Lower lobe of right lung (tissue), 2 donors: Measurements from ENCODE around the gene SRCAP. TPM values are rescaled to one million over a fixed set of nuclear protein-coding genes. Genes with fewer than 3 reads are reported as not detected.
A peak's percentile ranks its signal among the peaks of the same experiment; 100 is the strongest.

Source experiments
- ATAC-seq, 2 donors: fragments of 200-7000 bp; cut with Tn5 transposase; one replicate each; pipeline ENCODE4 v1.9.1; 2020 to 2022; ENCODE audit warnings: mild to moderate bottlenecking in 2 of 2, moderate library complexity in 2 of 2
- DNase-seq: peaks from one replicate; pipeline ENCODE4 v3.0.0-alpha.2; 2020
- H3K27ac ChIP-seq: fragments of 200-600 bp; one replicate; pipeline ENCODE4 v1.8.0; 2022
- H3K27me3 ChIP-seq: fragments of 200-600 bp; one replicate; pipeline ENCODE4 v1.8.0; 2022; ENCODE audit warnings: low read depth
- H3K36me3 ChIP-seq: fragments of 200-600 bp; one replicate; pipeline ENCODE4 v1.8.0; 2022; ENCODE audit warnings: mild to moderate bottlenecking
- H3K4me1 ChIP-seq: fragments of 200-600 bp; one replicate; pipeline ENCODE4 v1.8.0; 2022
- H3K4me3 ChIP-seq: fragments of 200-600 bp; one replicate; pipeline ENCODE4 v1.8.0; 2022; ENCODE audit warnings: mild to moderate bottlenecking
- H3K9me3 ChIP-seq: fragments of 200-600 bp; one replicate; pipeline ENCODE4 v1.8.0; 2022
- intact Hi-C: fragments of 100-400 bp; cut with DNase I; formaldehyde crosslinking; loops from one replicate; pipeline ENCODE4 v1.11.0; 2022
- total RNA-seq: library from RNA; stranded (reverse); fragmentation: NEBNext Ultra II Directional; extraction: Animal tissue kit (Norgen Biotek cat#: 25700); gene quantifications from one replicate; pipeline ENCODE4 v1.2.1, GENCODE V29; 2021
- TF ChIP-seq, protein P1 (sequence below): fragments of 200-600 bp; IDR thresholded peaks from one replicate; pipeline ENCODE4 v1.8.0; 2022; ENCODE audit warnings: antibody characterized with exemption, mild to moderate bottlenecking
- donor health status: DM: no; HTN: yes; CAD: no; lungs with severe emphysema.

The SRCAP gene
- total RNA-seq, 1 donor from 2014 or later = 73.8 TPM

GRCh38 chr16:30652005-30652296 is 47.0 kb upstream of the SRCAP start:
- no peaks in the 10 kb centered on the region for H3K27me3 ChIP-seq
- H3K9me3 ChIP-seq = no peaks in the 10 kb centered on the region
- peak overlapping the region; percentile 92 for H3K27ac ChIP-seq
- peaks cover 29% of the 10 kb centered on the region for H3K4me1 ChIP-seq
- TF ChIP-seq, protein P1, sequence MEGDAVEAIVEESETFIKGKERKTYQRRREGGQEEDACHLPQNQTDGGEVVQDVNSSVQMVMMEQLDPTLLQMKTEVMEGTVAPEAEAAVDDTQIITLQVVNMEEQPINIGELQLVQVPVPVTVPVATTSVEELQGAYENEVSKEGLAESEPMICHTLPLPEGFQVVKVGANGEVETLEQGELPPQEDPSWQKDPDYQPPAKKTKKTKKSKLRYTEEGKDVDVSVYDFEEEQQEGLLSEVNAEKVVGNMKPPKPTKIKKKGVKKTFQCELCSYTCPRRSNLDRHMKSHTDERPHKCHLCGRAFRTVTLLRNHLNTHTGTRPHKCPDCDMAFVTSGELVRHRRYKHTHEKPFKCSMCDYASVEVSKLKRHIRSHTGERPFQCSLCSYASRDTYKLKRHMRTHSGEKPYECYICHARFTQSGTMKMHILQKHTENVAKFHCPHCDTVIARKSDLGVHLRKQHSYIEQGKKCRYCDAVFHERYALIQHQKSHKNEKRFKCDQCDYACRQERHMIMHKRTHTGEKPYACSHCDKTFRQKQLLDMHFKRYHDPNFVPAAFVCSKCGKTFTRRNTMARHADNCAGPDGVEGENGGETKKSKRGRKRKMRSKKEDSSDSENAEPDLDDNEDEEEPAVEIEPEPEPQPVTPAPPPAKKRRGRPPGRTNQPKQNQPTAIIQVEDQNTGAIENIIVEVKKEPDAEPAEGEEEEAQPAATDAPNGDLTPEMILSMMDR = no peak
- ATAC-seq = no peak
- H3K4me3 ChIP-seq = peak overlapping the region; percentile 93
- DNase-seq = no peak
- peaks cover 49% of the 10 kb centered on the region for H3K36me3 ChIP-seq
- intact Hi-C loops = no loop called here

- H3K9me3 ChIP-seq = no peaks in the 10 kb centered on the region
- H3K27ac ChIP-seq = no peak overlapping the region
- H3K4me3 ChIP-seq = no peak overlapping the region
- DNase-seq (no peak), ATAC-seq (no peak)
- H3K27me3 ChIP-seq = no peaks in the 10 kb centered on the region
- H3K36me3 ChIP-seq = peaks cover 49% of the 10 kb centered on the region
- intact Hi-C loops = no loop called here
- H3K4me1 ChIP-seq = peaks cover 36% of the 10 kb centered on the region
- TF ChIP-seq, protein P1 = no peak
Observed at GRCh38 chr16:30652718-30653117, 46.3 kb upstream of the SRCAP start.

GRCh38 chr16:30654856-30655255 is 44.1 kb upstream of the SRCAP start:
- no peak overlapping the region for H3K4me3 ChIP-seq
- TF ChIP-seq, protein P1 = no peak
- intact Hi-C loops = no loop called here
- ATAC-seq = no peak
- H3K9me3 ChIP-seq = no peaks in the 10 kb centered on the region
- peaks cover 31% of the 10 kb centered on the region for H3K4me1 ChIP-seq
- H3K36me3 ChIP-seq = peaks cover 49% of the 10 kb centered on the region
- DNase-seq = no peak
- H3K27me3 ChIP-seq = no peaks in the 10 kb centered on the region
- no peak overlapping the region for H3K27ac ChIP-seq

GRCh38 chr16:30655815-30656347 is 43.1 kb upstream of the SRCAP start:
- DNase-seq (no peak), ATAC-seq (no peak)
- peaks cover 39% of the 10 kb centered on the region for H3K4me1 ChIP-seq
- intact Hi-C loops = no loop called here
- H3K27ac ChIP-seq = no peak overlapping the region
- TF ChIP-seq, protein P1 = no peak
- H3K27me3 ChIP-seq = no peaks in the 10 kb centered on the region
- H3K36me3 ChIP-seq = peaks cover 52% of the 10 kb centered on the region
- H3K4me3 ChIP-seq = no peak overlapping the region
- H3K9me3 ChIP-seq = no peaks in the 10 kb centered on the region

DNA sequence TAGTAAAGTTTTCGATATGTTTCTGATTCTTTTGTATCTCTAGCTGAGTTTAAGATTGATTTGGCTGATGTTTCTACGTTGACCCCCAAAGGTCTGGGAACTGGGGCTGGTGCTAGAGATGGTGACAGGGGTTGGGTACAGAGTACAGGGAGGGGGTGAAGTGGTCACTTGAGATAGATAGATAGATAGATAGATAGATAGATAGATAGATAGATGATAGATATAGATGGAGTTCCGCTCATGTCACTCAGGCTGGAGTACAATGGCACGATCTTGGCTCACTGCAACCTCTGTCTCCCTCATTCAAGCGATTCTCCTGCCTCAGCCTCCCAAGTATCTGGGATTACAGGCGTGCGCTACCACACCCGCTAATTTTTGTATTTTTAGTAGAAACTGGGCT is 42.6 kb upstream of the SRCAP start:
- Histone ChIP-seq H3K27me3 (no peaks in the 10 kb centered on the region), H3K4me1 (peaks cover 44% of the 10 kb centered on the region), H3K27ac (no peak overlapping the region), H3K4me3 (no peak overlapping the region), H3K9me3 (no peaks in the 10 kb centered on the region), H3K36me3 (peaks cover 58% of the 10 kb centered on the region)
- TF ChIP-seq, protein P1 = no peak
- intact Hi-C loops = no loop called here
- DNase-seq = no peak
- no peak for ATAC-seq
